Panc1 (cell line): ENCODE results near the gene CNEP1R1. TPM values are rescaled to one million over a fixed set of nuclear protein-coding genes. Genes with fewer than 3 reads are reported as not detected.

ENCODE experiments used
- ATAC-seq: fragments of 200-7000 bp; cut with Tn5 transposase; 2 replicates; pipeline ENCODE4 v1.9.1; 2020; ENCODE audit warnings: mild to moderate bottlenecking, moderate library complexity
- BruUV-seq: library from RNA; stranded (reverse); fragments of 400-500 nt; replicated peaks from 2 replicates; lab custom pipeline; 2021; lab: Mats Ljungman, UMichigan
- CTCF ChIA-PET: fragments of 300-600 bp; sonication (Branson Sonifier 250); formaldehyde crosslinking; loops from one replicate; lab custom pipeline; 2022; ENCODE audit warnings: antibody characterized with exemption; lab: Charles Lee
- POLR2A ChIA-PET: fragments of 300-600 bp; sonication (Branson Sonifier 250); formaldehyde crosslinking; loops from one replicate; lab custom pipeline; 2022; ENCODE audit warnings: antibody characterized with exemption; lab: Charles Lee
- DNase-seq: peaks from one replicate; pipeline ENCODE4 v3.0.0-alpha.2; 2010; ENCODE audit warnings: low read depth, low spot score
- H3K27ac ChIP-seq: 2 replicates; pipeline ENCODE4 v1.5.1; 2011; ENCODE audit warnings: mild to moderate bottlenecking, low read length, inconsistent platforms
- H3K27me3 ChIP-seq: fragments of 200-500 bp; sonication (Bioruptor generic); 2 replicates; pipeline ENCODE4 v1.6.0; 2014; ENCODE audit warnings: low read length, inconsistent platforms; ENCODE audit not compliant: control insufficient read depth, insufficient read depth
- H3K36me3 ChIP-seq: fragments of 200-500 bp; sonication (Bioruptor generic); 2 replicates; pipeline ENCODE4 v1.5.1; 2014; ENCODE audit warnings: inconsistent platforms, mild to moderate bottlenecking, low read length, moderate library complexity; ENCODE audit not compliant: control insufficient read depth, insufficient read depth
- H3K4me1 ChIP-seq: 2 replicates; pipeline ENCODE4 v1.5.1; 2011; ENCODE audit warnings: inconsistent platforms, mild to moderate bottlenecking, low read length, moderate library complexity; ENCODE audit not compliant: control insufficient read depth, insufficient read depth
- H3K4me3 ChIP-seq, 2 experiments: 2 replicates each; pipeline ENCODE4 v1.5.1; 2011 to 2012; ENCODE audit warnings: low read depth in 2 of 2, low read length in 2 of 2, mild to moderate bottlenecking in 2 of 2, inconsistent platforms in 1 of 2, moderate library complexity in 1 of 2
- H3K9me3 ChIP-seq: fragments of 200-500 bp; sonication (Bioruptor generic); 2 replicates; pipeline ENCODE4 v1.5.1; 2014; ENCODE audit warnings: low read depth, mild to moderate bottlenecking, inconsistent platforms, low read length, moderate library complexity; ENCODE audit not compliant: control insufficient read depth, insufficient read depth
- CTCF ChIP-seq: fragments of 450-650 bp; IDR thresholded peaks from 2 replicates; pipeline ENCODE4 v1.5.1; 2017; ENCODE audit warnings: mild to moderate bottlenecking
- POLR2AphosphoS5 ChIP-seq: IDR thresholded peaks from 2 replicates; pipeline ENCODE4 v1.6.1; 2012; ENCODE audit warnings: mild to moderate bottlenecking, low read depth, low read length, moderate library complexity
- REST ChIP-seq, 2 experiments: IDR thresholded peaks; 2 replicates each; pipeline ENCODE4 v1.6.1; 2011 to 2012; ENCODE audit warnings: low read depth in 2 of 2, control low read depth in 1 of 2, low read length in 1 of 2, mild to moderate bottlenecking in 1 of 2, moderate library complexity in 1 of 2; ENCODE audit not compliant: insufficient read depth in 1 of 2
- SIN3A ChIP-seq: IDR thresholded peaks from 2 replicates; pipeline ENCODE4 v1.6.1; 2012; ENCODE audit warnings: low read depth, mild to moderate bottlenecking, low read length, moderate library complexity, borderline replicate concordance; ENCODE audit not compliant: insufficient read depth
- TCF7L2 ChIP-seq: IDR thresholded peaks from 2 replicates; pipeline ENCODE4 v1.6.1; 2011; ENCODE audit warnings: mild to moderate bottlenecking, low read depth, low read length, inconsistent platforms
- in situ Hi-C: cut with HindIII; loops from 2 replicates; pipeline ENCODE4 v1.10.0; 2016; ENCODE audit warnings: low sequenced_read_pairs, low pct_unique_long_range_greater_than_20kb
- intact Hi-C: fragments of 100-400 bp; cut with micrococcal nuclease; formaldehyde crosslinking; loops from one replicate; pipeline ENCODE4 v1.10.0; 2022; ENCODE audit not compliant: unreplicated experiment
- total RNA-seq: library from RNA; stranded (reverse); gene quantifications from one replicate; pipeline ENCODE4 v1.2.1, GENCODE V29; 2021; ENCODE audit not compliant: unreplicated experiment

The CNEP1R1 gene
- total RNA-seq, 1 experiment from 2014 or later, result 22.0 TPM

- no peak for ATAC-seq
- intact Hi-C loops (no loop called here), in situ Hi-C loops (no loop called here)
- no peaks in the 10 kb centered on the region for H3K9me3 ChIP-seq
- H3K4me1 ChIP-seq, result no peaks in the 10 kb centered on the region
- H3K27me3 ChIP-seq, result no peaks in the 10 kb centered on the region
- H3K36me3 ChIP-seq, result peaks cover 5% of the 10 kb centered on the region
- no peak overlapping the region for H3K4me3 ChIP-seq
- TF ChIP-seq SIN3A (no peak), CTCF (no peak), TCF7L2 (no peak), REST (IDR thresholded peaks at IDR 0.05; ENCODE audit: insufficient read depth in 1 of 2, low read depth in 2 of 2, low read length in 1 of 2) (no peak), POLR2AphosphoS5 (no peak)
- CTCF ChIA-PET, result no interaction called here
- H3K27ac ChIP-seq, result no peak overlapping the region
- BruUV-seq, result no TSS peak
- no peak for DNase-seq
- POLR2A ChIA-PET, result no interaction called here
These were observed 56.5 kb downstream of the CNEP1R1 start for GRCh38 chr16:50081428-50082018.

GRCh38 chr16:50083996-50084395 is 59.0 kb downstream of the CNEP1R1 start:
- intact Hi-C loops, result no loop called here
- ATAC-seq, result no peak
- no peak for DNase-seq
- no peak overlapping the region for H3K4me3 ChIP-seq
- BruUV-seq, result no TSS peak
- ChIA-PET POLR2A (no interaction called here), CTCF (no interaction called here)
- peaks cover 2% of the 10 kb centered on the region; the same call in 1 of the 2 replicates for H3K36me3 ChIP-seq
- H3K9me3 ChIP-seq, result no peaks in the 10 kb centered on the region
- TF ChIP-seq SIN3A, result no peak
- TF ChIP-seq TCF7L2, result no peak
- TF ChIP-seq REST (IDR thresholded peaks at IDR 0.05; ENCODE audit: insufficient read depth in 1 of 2, low read depth in 2 of 2, low read length in 1 of 2), result no peak
- TF ChIP-seq CTCF, result no peak
- no peak for TF ChIP-seq POLR2AphosphoS5
- in situ Hi-C loops, result no loop called here
- no peak overlapping the region for H3K27ac ChIP-seq
- H3K27me3 ChIP-seq, result no peaks in the 10 kb centered on the region
- H3K4me1 ChIP-seq, result no peaks in the 10 kb centered on the region
